Superior temporal gyrus (tissue), 1 donor: ENCODE data around the gene RMI2.

Experiments
- DNase-seq: peaks from one replicate; pipeline ENCODE4 v3.0.0-alpha.2; 2016; ENCODE audit errors: extremely low spot score

RMI2 gene

GRCh38 chr16:11309895-11310633 lies 35.2 kb upstream of the RMI2 start:
- DNase-seq = no peak

GRCh38 chr16:11310634-11310977 lies 34.7 kb upstream of the RMI2 start:
- DNase-seq = no peak

GRCh38 chr16:11310997-11311561 lies 34.2 kb upstream of the RMI2 start:
- no peak for DNase-seq

GRCh38 chr16:11312718-11313492 lies 32.4 kb upstream of the RMI2 start:
- DNase-seq = no peak

GRCh38 chr16:11313493-11314308 lies 31.6 kb upstream of the RMI2 start:
- no peak for DNase-seq

GRCh38 chr16:11314309-11314894 lies 30.9 kb upstream of the RMI2 start:
- DNase-seq = no peak

- no peak for DNase-seq
Observed at GRCh38 chr16:11315510-11315909, 29.7 kb upstream of the RMI2 start.

- no peak for DNase-seq
Observed at GRCh38 chr16:11316331-11317015, 28.8 kb upstream of the RMI2 start.

- DNase-seq = no peak
Observed at GRCh38 chr16:11318817-11319216, 26.4 kb upstream of the RMI2 start.

- DNase-seq = no peak
Observed at GRCh38 chr16:11319529-11320146, 25.6 kb upstream of the RMI2 start.

GRCh38 chr16:11320170-11320569 lies 25.1 kb upstream of the RMI2 start:
- no peak for DNase-seq

- DNase-seq = no peak
Observed at GRCh38 chr16:11321662-11322061, 23.6 kb upstream of the RMI2 start.

GRCh38 chr16:11322823-11323222 lies 22.4 kb upstream of the RMI2 start:
- no peak for DNase-seq

GRCh38 chr16:11323551-11324336 lies 21.5 kb upstream of the RMI2 start:
- DNase-seq = no peak

- no peak for DNase-seq
Observed at GRCh38 chr16:11325404-11326083, 19.7 kb upstream of the RMI2 start.

GRCh38 chr16:11326084-11326736 lies 19.0 kb upstream of the RMI2 start:
- DNase-seq = no peak

GRCh38 chr16:11326737-11327276 lies 18.5 kb upstream of the RMI2 start:
- DNase-seq = no peak
